Measurements from ENCODE around the gene INPP5A. TPM values are rescaled to one million over a fixed set of nuclear protein-coding genes. Genes with fewer than 3 reads are reported as not detected.

INPP5A gene
- total and polyA plus RNA-seq, 10 of the 15 experiments (the other 5 are each of a cell fraction or from before 2014, with no cell fraction given), result 0.52 to 15.0 (median 6.3) TPM

DNA sequence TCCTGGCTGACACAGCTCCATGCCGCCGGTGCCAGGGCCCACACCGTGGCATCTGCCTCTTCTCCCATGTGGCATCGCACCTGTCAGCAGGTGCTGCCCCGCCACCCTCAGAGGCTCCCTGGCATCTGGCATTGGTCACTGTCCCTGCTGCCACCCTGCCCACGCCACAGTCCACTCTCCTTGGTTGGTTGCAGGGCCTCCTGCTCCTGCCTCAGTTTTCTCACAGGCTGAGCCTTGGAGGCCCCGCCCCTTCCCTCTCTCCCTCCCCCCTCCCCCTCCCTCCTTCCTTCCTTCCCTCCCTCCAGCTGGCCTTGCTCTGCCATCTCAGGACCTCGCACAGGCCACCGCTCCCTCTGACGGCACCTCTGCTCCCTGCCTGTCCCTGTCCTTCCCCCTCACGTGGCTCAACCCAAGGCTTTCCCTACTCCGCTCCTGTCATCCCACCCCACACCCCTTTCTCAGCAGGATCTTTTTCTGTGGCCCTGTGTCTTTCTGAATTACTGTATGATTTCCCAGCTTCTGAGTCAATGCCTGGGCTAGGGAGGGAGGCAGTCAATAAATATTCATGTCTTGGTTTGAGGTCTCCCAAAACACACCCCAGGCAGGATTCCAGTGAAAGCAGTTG is 87.4 kb downstream of the INPP5A start:
- H2AFZ ChIP-seq (ENCODE audit: control insufficient read depth, low read depth, low read length), result no peak overlapping the region
- no peak for FAIRE-seq
- ChIA-PET POLR2A (no interaction called here), RAD21 (ENCODE audit: unreplicated experiment) (no interaction called here), CTCF (no interaction called here), SMC1A (ENCODE audit: uncharacterized antibody, unreplicated experiment) (no interaction called here)
- no peak for DNase-seq (ENCODE audit: low read depth, low spot score)
- intact Hi-C loops (cut with micrococcal nuclease; ENCODE audit: unreplicated experiment), result no loop called here
- no peaks in the 10 kb centered on the region for H3K27me3 ChIP-seq (replicated peaks in 1 of 2; ENCODE audit: control insufficient read depth in 2 of 2, insufficient read depth in 2 of 2, low read length in 1 of 2)
- H3K9me3 ChIP-seq (replicated peaks; ENCODE audit: control insufficient read depth, insufficient read depth, low read length), result peaks cover 2% of the 10 kb centered on the region; the same call in 1 of the 3 replicates
- no TSS peak for BruUV-seq (replicated peaks)
- no peaks in the 10 kb centered on the region; a peak in 1 of 4 replicates for H3K36me3 ChIP-seq (ENCODE audit: control insufficient read depth in 2 of 2, insufficient read depth in 2 of 2, low read length in 1 of 2)
- whole genome bisulfite sequencing (ENCODE audit: insufficient coverage, insufficient replicate concordance, low lambda C conversion rate, missing lambda C conversion rate), result 72% methylated on average over 9 of the region's 12 CpGs
- H3K4me2 ChIP-seq (ENCODE audit: control insufficient read depth, insufficient read depth), result no peak overlapping the region
- TF ChIP-seq CBX3 (IDR thresholded peaks at IDR 0.05; ENCODE audit: borderline replicate concordance, low read depth) (no peak), POU2F2 (IDR thresholded peaks at IDR 0.05; ENCODE audit: borderline replicate concordance, low read depth, low read length) (no peak), CBFB (IDR thresholded peaks at IDR 0.05; ENCODE audit: low read depth) (no peak), NFYB (IDR thresholded peaks at IDR 0.05; ENCODE audit: insufficient read depth, low read depth, low read length) (no peak), SRF (IDR thresholded peaks at IDR 0.05; ENCODE audit: low read depth in 2 of 2, low read length in 2 of 2) (no peak), RUNX3 (IDR thresholded peaks at IDR 0.05; ENCODE audit: low read length) (no peak), ESRRA (IDR thresholded peaks at IDR 0.05; ENCODE audit: low read length) (no peak), SREBF1 (IDR thresholded peaks at IDR 0.05; ENCODE audit: low read length) (no peak), MTA3 (IDR thresholded peaks at IDR 0.05; ENCODE audit: borderline replicate concordance, low read length) (no peak), BMI1 (IDR thresholded peaks at IDR 0.05; ENCODE audit: borderline replicate concordance) (no peak), ZNF207 (IDR thresholded peaks at IDR 0.05; ENCODE audit: borderline replicate concordance) (no peak), EED (IDR thresholded peaks at IDR 0.05; ENCODE audit: low read depth) (no peak), CBX5 (IDR thresholded peaks at IDR 0.05; ENCODE audit: low read depth) (no peak)
- TF ChIP-seq, protein P1, sequence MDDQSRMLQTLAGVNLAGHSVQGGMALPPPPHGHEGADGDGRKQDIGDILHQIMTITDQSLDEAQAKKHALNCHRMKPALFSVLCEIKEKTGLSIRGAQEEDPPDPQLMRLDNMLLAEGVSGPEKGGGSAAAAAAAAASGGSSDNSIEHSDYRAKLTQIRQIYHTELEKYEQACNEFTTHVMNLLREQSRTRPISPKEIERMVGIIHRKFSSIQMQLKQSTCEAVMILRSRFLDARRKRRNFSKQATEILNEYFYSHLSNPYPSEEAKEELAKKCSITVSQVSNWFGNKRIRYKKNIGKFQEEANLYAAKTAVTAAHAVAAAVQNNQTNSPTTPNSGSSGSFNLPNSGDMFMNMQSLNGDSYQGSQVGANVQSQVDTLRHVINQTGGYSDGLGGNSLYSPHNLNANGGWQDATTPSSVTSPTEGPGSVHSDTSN (IDR thresholded peaks at IDR 0.05; ENCODE audit: insufficient replicate concordance, low read depth, low read length), result no peak
- H3K27ac ChIP-seq (ENCODE audit: control insufficient read depth, insufficient read depth), result no peak overlapping the region
- ATAC-seq, result no peak
- H3K79me2 ChIP-seq (ENCODE audit: control insufficient read depth, insufficient read depth, low read length), result no peaks in the 10 kb centered on the region
- no peak overlapping the region for H3K9ac ChIP-seq (ENCODE audit: control insufficient read depth, insufficient read depth, low read length)
- in situ Hi-C loops (cut with MboI), result no loop called here
- H3K4me3 ChIP-seq, result no peak overlapping the region
- H3K4me1 ChIP-seq (ENCODE audit: control insufficient read depth, insufficient read depth, low read length), result no peaks in the 10 kb centered on the region
- H4K20me1 ChIP-seq (ENCODE audit: control insufficient read depth, insufficient read depth), result no peaks in the 10 kb centered on the region

All from GM12878 (cell line).